ENCODE data around the gene CD274. TPM values are rescaled to one million over a fixed set of nuclear protein-coding genes. Genes with fewer than 3 reads are reported as not detected.
"Not testable (repeated sequence)": the region's sequence is repeated elsewhere in the genome, so short reads cannot be mapped to it uniquely, and the experiment has no call there.

Gene CD274
- total and polyA plus RNA-seq, 2 donors, result 1.2 to 2.4 TPM

DNA sequence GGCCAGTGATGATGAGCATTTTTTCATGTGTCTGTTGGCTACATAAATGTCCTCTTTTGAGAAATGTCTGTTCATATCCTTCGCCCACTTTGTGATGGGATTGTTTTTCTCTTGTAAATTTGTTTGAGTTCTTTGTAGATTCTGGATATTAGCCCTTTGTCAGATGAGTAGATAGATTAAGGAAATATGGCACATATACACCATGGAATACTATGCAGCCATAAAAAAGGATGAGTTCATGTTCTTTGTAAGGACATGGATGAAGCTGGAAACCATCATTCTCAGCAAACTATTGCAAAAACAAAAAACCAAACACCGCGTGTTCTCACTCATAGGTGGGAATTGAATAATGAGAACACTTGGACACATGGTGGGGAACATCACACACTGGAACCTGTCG is 5.2 kb upstream of the CD274 start:
- 91% methylated on average over 4 of the region's 4 CpGs for WGBS

DNA sequence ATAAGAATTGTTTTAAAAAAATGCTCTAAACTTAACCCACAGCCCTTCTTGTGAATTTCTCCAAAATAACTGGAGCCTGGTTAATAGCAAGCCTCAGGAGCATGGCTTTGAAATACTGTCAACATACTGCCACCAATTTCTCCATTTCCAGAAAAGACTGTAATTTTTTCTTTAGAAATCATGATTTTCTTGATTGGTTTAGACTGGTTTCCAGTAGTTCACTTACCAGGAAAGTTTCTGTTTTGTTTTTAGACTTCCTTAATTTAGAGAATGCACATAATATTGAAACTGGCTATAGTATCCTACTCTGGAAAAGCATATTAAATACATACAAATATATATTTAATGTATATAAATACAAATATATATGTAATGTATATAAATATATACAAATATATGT is 4.5 kb upstream of the CD274 start:
- H3K4me3 ChIP-seq (ENCODE audit: low read depth, low read length), result no peak overlapping the region
- no peak overlapping the region for H3K27ac ChIP-seq (ENCODE audit: low read depth)
- no peak for DNase-seq (ENCODE audit: extremely low spot score)
- peaks cover 2% of the 10 kb centered on the region for H3K4me1 ChIP-seq (ENCODE audit: insufficient read depth)
- H3K36me3 ChIP-seq (ENCODE audit: insufficient read depth), result no peaks in the 10 kb centered on the region

More for the DNA sequence above, 5.2 kb upstream of the CD274 start:
- H3K4me1 ChIP-seq (ENCODE audit: insufficient read depth); H3K4me3 ChIP-seq (ENCODE audit: low read depth, low read length); DNase-seq (ENCODE audit: extremely low spot score); H3K27ac ChIP-seq (ENCODE audit: low read depth); H3K36me3 ChIP-seq (ENCODE audit: insufficient read depth): not testable (repeated sequence)

DNA sequence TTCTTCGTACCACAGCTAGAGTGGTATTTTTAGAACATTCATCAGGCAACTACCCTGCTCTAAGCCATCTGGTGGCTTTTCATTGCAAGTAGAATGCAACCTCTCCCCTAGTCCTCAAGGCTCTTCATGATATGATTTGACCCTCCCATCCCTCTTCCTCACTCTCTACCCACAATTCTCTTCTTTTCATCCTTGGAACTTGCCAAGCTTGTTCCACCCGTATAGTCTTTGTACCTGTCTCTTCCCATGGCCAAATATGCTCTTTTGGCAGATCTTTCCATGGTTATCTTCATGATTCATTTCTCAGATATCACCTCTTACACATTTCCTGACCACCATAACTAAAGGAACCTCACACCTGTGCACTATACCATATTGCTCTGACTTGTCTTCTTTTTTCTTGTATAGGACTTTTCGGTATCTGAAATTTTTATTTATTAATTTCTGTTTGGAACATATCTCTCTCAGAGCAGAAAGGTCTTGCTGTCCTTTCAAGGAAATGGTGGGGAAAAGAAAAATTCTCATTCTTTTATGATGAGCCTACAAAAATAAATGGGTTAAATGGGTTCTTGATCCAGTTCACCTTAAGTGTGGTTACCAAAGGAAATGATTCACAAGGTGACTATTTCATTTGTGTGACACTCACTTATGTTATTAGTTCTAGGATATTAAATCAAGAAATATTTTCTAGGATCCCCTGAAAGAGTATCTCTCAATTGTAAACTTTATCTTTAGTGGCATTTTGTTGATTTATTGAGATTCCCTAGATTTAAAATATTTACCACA is 3.7 kb upstream of the CD274 start:
- DNase-seq (ENCODE audit: extremely low spot score), result no peak
- no peak overlapping the region for H3K27ac ChIP-seq (ENCODE audit: low read depth)
- H3K36me3 ChIP-seq (ENCODE audit: insufficient read depth), result no peaks in the 10 kb centered on the region
- 82% methylated on average over 3 of the region's 3 CpGs for WGBS
- peaks cover 2% of the 10 kb centered on the region for H3K4me1 ChIP-seq (ENCODE audit: insufficient read depth)
- H3K4me3 ChIP-seq (ENCODE audit: low read depth, low read length), result no peak overlapping the region

DNA sequence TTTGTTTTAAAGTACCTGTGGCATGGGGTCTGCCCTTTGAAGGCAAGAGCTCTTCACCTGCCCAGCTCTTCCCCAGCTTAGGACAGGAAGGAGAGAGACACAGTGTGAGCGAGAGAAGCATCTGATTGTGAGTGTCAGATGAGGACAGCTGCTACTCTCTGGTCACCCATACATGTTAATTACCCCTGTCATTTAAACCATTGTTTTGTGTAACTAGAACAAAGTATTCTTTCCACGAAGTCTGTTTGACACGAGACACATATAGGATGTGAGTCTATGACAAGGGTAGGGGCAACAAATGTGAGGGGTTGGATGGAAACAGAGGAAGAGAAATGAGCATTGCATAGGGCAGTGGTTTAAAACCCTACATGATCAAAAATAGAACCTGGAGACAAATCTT is 3.0 kb upstream of the CD274 start:
- H3K4me1 ChIP-seq (ENCODE audit: insufficient read depth), result peaks cover 2% of the 10 kb centered on the region
- no peak for DNase-seq (ENCODE audit: extremely low spot score)
- no peak overlapping the region for H3K4me3 ChIP-seq (ENCODE audit: low read depth, low read length)
- H3K36me3 ChIP-seq (ENCODE audit: insufficient read depth), result no peaks in the 10 kb centered on the region
- no peak overlapping the region for H3K27ac ChIP-seq (ENCODE audit: low read depth)
- 73% methylated on average over 3 of the region's 3 CpGs for WGBS

DNA sequence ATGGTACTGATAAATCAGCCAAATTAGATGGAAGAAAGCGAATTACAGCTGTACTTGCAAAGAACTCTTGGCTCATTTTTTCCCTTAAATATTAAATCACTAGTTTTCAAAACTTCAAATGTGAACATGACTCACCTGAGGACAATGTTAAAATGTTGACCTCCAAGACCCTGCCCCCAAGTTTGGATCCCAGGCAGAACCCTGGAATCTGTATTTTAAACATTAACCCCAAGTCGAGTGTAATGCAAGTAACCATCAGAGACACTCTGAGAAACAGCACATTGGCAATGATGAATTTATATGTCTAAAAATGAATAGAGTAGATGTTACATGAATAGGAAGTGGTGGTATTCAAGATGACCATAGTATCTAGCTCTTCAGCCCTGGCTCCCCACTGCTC is 2.3 kb upstream of the CD274 start:
- no peak overlapping the region for H3K27ac ChIP-seq (ENCODE audit: low read depth)

DNA sequence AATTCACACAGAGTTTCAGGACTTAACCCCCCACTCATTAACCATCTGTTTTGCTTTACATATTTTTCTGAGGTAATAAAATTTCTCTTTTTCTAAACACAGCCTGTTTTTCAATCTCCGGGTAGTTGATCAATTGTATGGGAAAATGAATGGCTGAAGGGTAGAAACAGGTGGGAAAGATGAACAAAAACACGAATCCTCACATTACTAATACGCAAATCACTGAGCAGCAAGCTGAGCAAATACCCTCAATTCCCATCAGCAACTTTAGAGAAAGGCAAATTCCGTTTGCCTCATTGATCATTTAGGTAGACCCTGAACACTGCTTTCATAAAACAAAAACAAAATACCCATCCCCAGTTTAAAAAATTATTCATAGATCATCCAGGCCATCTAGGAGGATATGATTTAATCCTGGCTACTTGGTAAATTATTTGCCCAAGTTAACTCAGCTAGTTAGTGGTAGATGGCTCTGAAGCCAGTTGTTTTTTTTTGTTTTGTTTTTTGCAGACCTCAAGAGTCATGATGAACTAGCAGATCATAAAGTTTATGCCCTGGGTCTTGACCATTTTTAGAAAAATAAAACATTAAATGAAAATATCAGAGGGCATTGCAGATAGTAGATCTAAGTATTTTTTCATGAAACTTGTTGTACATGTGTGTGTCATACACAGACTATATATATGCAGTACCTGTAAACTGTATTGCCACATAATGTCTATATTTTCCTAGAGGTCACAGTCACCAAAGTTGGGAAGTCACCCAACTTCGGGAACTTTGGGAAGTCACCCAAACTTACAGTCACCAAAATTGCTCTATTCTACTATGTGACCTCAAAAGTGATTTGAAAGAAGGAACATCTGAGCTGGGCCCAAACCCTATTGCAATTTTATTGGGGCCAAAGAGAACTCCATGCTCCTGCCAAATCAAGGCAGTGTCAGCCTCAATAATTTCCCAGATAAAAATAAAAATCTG is 1.6 kb upstream of the CD274 start:
- H3K27ac ChIP-seq (ENCODE audit: low read depth), result no peak overlapping the region

More for the DNA sequence above, 2.3 kb upstream of the CD274 start:
- Histone ChIP-seq H3K4me1 (ENCODE audit: insufficient read depth) (peaks cover 2% of the 10 kb centered on the region), H3K4me3 (ENCODE audit: low read depth, low read length) (no peak overlapping the region), H3K36me3 (ENCODE audit: insufficient read depth) (no peaks in the 10 kb centered on the region)
- no peak for DNase-seq (ENCODE audit: extremely low spot score)
- WGBS, result 85% methylated on average over 2 of the region's 2 CpGs

DNA sequence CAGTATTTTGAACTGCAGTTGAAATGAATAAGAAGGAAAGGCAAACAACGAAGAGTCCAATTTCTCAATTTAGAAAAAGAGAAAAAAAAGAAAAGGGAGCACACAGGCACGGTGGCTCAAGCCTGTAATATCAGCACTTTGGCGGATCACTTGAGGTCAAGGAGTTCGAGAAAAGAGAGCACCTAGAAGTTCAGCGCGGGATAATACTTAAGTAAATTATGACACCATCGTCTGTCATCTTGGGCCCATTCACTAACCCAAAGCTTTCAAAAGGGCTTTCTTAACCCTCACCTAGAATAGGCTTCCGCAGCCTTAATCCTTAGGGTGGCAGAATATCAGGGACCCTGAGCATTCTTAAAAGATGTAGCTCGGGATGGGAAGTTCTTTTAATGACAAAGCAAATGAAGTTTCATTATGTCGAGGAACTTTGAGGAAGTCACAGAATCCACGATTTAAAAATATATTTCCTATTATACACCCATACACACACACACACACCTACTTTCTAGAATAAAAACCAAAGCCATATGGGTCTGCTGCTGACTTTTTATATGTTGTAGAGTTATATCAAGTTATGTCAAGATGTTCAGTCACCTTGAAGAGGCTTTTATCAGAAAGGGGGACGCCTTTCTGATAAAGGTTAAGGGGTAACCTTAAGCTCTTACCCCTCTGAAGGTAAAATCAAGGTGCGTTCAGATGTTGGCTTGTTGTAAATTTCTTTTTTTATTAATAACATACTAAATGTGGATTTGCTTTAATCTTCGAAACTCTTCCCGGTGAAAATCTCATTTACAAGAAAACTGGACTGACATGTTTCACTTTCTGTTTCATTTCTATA is 602 bp upstream of the CD274 start:
- 59% methylated on average over 15 of the region's 15 CpGs for WGBS
- no peak for DNase-seq (ENCODE audit: extremely low spot score)
- H3K4me1 ChIP-seq (ENCODE audit: insufficient read depth), result peaks cover 2% of the 10 kb centered on the region

More for the DNA sequence above, 1.6 kb upstream of the CD274 start:
- H3K4me1 ChIP-seq (ENCODE audit: insufficient read depth), result peaks cover 2% of the 10 kb centered on the region
- no peak overlapping the region for H3K4me3 ChIP-seq (ENCODE audit: low read depth, low read length)
- no peak for DNase-seq (ENCODE audit: extremely low spot score)
- 91% methylated on average over 5 of the region's 5 CpGs for WGBS
- H3K36me3 ChIP-seq (ENCODE audit: insufficient read depth), result no peaks in the 10 kb centered on the region

DNA sequence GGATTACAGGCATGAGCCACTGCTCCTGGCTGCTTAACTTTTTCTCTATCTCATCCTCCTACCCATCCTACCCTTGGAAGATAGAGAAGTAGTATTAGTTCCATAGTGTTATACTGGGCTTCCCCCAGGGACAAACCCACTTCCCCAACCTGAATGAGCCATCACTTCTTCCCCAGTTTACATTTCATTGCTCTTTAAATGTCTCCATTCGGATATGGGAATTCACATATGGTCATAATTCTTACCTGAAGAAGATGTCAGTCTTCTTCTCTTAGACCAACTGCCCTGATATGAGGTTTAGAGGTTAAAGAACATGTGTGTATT is 1.9 kb downstream of the CD274 start:
- Histone ChIP-seq H3K4me1 (ENCODE audit: insufficient read depth) (peaks cover 2% of the 10 kb centered on the region), H3K36me3 (ENCODE audit: insufficient read depth) (peaks cover 2% of the 10 kb centered on the region), H3K27ac (ENCODE audit: low read depth) (no peak overlapping the region), H3K4me3 (ENCODE audit: low read depth, low read length) (no peak overlapping the region)
- 97% methylated on average over 1 of the region's 1 CpG for whole genome bisulfite sequencing
- DNase-seq (ENCODE audit: extremely low spot score), result no peak

More for the DNA sequence above, 602 bp upstream of the CD274 start:
- Histone ChIP-seq H3K27ac (ENCODE audit: low read depth) (peak overlapping the region; percentile 77), H3K36me3 (ENCODE audit: insufficient read depth) (no peaks in the 10 kb centered on the region), H3K4me3 (ENCODE audit: low read depth, low read length) (peak overlapping the region; percentile 60)

DNA sequence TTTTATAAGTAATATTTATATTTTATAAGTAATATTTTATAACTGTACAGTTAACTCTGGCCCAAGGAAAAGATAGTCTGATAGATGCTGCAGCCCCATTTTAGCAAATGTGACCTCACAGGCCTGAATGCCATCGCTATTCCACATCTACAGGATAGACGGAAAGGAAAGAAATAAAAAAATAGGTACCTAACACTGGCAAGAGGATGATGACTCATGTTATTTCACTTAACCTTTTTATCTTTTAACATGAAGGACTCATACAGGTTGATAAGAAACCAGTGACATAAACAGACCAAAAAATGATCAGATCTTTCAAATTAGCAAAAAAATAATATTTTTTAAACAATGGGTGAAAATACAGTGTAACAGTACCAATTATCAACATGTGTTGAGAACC is 2.7 kb downstream of the CD274 start:
- Histone ChIP-seq H3K4me3 (ENCODE audit: low read depth, low read length) (no peak overlapping the region), H3K4me1 (ENCODE audit: insufficient read depth) (peaks cover 2% of the 10 kb centered on the region), H3K27ac (ENCODE audit: low read depth) (no peak overlapping the region), H3K36me3 (ENCODE audit: insufficient read depth) (peaks cover 2% of the 10 kb centered on the region)
- WGBS, result 90% methylated on average over 2 of the region's 2 CpGs
- DNase-seq (ENCODE audit: extremely low spot score), result no peak

DNA sequence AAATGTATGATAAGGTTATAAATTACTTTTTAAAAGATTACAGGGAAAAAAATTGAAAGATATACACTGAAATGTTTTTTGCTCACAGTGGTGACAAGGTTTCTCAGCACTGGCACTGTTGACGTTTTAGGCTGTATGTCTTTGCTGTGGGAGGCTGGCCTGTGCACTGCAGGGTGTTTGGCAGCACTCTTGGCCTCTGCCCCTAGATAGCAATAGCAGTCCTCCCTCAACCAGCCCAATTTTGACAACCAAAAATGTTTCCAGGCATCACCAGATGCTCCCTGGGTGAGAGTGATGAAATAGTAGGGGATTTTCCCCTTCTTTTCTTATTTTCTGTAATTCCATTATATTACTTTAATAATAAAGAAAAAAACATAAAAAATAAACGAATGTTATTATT is 3.3 kb downstream of the CD274 start:
- Histone ChIP-seq H3K4me3 (ENCODE audit: low read depth, low read length) (no peak overlapping the region), H3K27ac (ENCODE audit: low read depth) (no peak overlapping the region), H3K36me3 (ENCODE audit: insufficient read depth) (peaks cover 2% of the 10 kb centered on the region), H3K4me1 (ENCODE audit: insufficient read depth) (peaks cover 2% of the 10 kb centered on the region)
- 32% methylated on average over 2 of the region's 2 CpGs for WGBS
- DNase-seq (ENCODE audit: extremely low spot score), result no peak

DNA sequence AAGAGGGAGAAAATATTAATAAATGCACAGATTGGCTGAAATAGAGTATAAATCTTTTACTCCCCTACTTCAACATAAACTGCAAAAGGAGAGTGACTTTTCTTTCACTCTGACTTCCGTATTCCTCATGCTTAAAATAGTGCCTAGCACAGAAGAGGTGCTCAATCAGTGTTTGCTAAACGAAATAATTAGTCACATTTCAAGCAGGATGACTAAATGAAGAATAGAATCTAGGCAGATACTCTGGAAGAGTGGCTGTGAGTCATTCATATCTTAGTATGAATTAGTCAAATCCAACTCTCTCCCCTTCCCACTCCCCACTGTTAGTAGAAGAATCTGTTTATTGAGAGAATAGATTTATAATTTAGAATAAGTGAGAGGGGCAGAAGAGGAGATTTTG is 4.8 kb downstream of the CD274 start:
- DNase-seq (ENCODE audit: extremely low spot score), result no peak
- Histone ChIP-seq H3K4me3 (ENCODE audit: low read depth, low read length) (no peak overlapping the region), H3K4me1 (ENCODE audit: insufficient read depth) (no peaks in the 10 kb centered on the region), H3K36me3 (ENCODE audit: insufficient read depth) (peaks cover 2% of the 10 kb centered on the region), H3K27ac (ENCODE audit: low read depth) (no peak overlapping the region)
- 62% methylated on average over 2 of the region's 2 CpGs for WGBS

DNA sequence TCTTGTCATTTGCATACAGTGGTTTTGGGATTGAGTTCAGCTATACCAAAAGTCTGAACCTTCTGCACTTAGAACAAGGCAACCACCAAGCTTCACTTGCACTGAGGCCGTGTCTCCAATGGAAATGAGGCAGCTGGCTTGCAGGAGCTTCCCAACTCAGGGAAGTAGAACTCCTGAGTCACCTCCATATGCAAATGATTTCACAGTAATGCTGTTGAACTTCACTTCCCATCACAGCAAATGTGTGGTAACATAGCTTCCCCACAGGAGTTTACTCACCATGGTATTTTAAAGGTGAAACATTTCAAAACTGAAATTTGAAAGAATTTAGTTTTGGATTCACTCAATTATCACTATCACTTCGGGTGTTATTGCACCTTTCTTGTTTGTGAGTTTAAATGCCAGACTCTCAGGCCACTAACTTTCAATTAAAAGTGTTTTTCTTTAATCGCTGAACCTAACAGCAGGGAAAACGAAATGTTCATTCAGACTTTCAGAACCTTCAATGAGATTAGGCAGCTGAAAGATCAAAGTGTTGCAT is 9.0 kb downstream of the CD274 start:
- no peak overlapping the region for H3K4me3 ChIP-seq (ENCODE audit: low read depth, low read length)
- peaks cover 2% of the 10 kb centered on the region for H3K36me3 ChIP-seq (ENCODE audit: insufficient read depth)
- H3K4me1 ChIP-seq (ENCODE audit: insufficient read depth), result no peaks in the 10 kb centered on the region
- no peak overlapping the region for H3K27ac ChIP-seq (ENCODE audit: low read depth)
- 81% methylated on average over 4 of the region's 4 CpGs for WGBS
- DNase-seq (ENCODE audit: extremely low spot score), result no peak

DNA sequence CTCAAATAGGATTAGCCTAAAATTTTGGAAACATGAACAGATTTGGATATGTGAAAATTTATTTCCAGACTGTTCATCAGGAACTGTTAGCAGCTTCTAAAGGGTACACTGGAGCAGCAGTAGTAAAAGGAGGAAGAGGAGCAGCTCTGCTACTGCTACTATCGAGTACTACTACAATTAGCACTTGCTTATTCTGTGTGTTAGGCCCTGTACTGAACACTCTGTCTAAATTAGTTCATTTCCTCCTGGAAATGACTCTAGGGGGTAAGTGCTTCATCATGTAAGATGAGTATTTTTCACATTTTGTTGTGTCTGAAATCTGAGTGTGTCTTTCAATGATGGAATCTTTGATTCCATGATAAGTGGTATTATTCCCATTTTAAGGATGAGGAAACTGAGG is 9.8 kb downstream of the CD274 start:
- Histone ChIP-seq H3K4me3 (ENCODE audit: low read depth, low read length) (no peak overlapping the region), H3K4me1 (ENCODE audit: insufficient read depth) (no peaks in the 10 kb centered on the region)
- WGBS, result 86% methylated on average over 1 of the region's 1 CpG

More for the DNA sequence above, 9.8 kb downstream of the CD274 start:
- no peak for DNase-seq (ENCODE audit: extremely low spot score)
- Histone ChIP-seq H3K27ac (ENCODE audit: low read depth) (no peak overlapping the region), H3K36me3 (ENCODE audit: insufficient read depth) (peaks cover 2% of the 10 kb centered on the region)
